PC-3 (cell line): ENCODE data around the gene ZBTB48.

Experiments
- CTCF ChIP-seq: fragments of 300-600 bp; sonication (generic); conservative IDR thresholded peaks from 2 replicates; pipeline ENCODE4 v1.5.1; 2017; ENCODE audit warnings: antibody characterized with exemption, low read depth, mild to moderate bottlenecking, low read length
- EZH2 ChIP-seq: fragments of 300-600 bp; sonication (generic); IDR thresholded peaks from one replicate; pipeline ENCODE4 v1.6.1; 2017; ENCODE audit warnings: antibody characterized with exemption, mild to moderate bottlenecking, low read length; ENCODE audit not compliant: unreplicated experiment

DNA sequence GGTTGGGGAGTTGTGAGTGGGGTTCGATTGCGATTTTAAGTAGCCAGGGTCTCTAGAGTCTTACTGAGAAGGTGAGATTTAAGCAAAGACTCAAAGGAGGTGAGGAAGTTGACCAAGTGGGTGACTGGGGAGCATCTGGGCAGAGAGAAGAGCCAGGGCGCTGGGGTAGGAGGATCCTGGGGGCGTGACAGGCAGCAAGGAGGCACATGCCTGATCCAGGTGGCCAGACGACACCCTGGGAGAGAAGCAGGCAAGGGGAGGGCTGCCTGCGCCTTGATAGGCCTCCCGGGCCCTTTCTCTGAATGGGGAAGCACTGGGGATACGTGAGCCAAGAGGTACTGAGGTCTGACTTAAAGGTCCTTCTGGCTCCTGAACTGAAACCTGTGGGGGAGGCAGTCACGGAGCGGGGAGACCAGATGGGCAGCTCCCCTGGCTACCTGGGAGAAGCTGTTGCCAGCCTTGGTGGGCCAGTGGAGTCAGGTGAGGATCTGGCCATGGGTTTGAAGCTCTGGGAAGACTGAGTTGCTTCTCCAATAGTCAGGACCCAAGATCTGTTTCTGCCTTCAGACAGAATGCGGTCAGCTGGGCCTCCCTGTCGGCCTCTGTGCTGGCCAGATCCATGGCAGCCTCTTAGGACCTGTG, 5.4 kb downstream of the ZBTB48 start:
- no peak for TF ChIP-seq CTCF
- no peak for TF ChIP-seq EZH2
